Breast epithelium (tissue), 3 donors: Measurements from ENCODE around the gene SNX14.

Experiments
- POLR2A ChIP-seq: fragments of 450-650 bp; IDR thresholded peaks from one replicate; pipeline ENCODE4 v1.6.1; 2016; ENCODE audit warnings: antibody characterized with exemption, mild to moderate bottlenecking, moderate library complexity
- TF ChIP-seq, protein P1 (sequence below), 3 donors: fragments of 450-650 bp; IDR thresholded peaks; one replicate each; pipeline ENCODE4 v1.5.1; 2016 to 2017; ENCODE audit warnings: antibody characterized with exemption in 3 of 3, mild to moderate bottlenecking in 3 of 3, moderate library complexity in 3 of 3

- TF ChIP-seq POLR2A = no peak
- TF ChIP-seq, protein P1, sequence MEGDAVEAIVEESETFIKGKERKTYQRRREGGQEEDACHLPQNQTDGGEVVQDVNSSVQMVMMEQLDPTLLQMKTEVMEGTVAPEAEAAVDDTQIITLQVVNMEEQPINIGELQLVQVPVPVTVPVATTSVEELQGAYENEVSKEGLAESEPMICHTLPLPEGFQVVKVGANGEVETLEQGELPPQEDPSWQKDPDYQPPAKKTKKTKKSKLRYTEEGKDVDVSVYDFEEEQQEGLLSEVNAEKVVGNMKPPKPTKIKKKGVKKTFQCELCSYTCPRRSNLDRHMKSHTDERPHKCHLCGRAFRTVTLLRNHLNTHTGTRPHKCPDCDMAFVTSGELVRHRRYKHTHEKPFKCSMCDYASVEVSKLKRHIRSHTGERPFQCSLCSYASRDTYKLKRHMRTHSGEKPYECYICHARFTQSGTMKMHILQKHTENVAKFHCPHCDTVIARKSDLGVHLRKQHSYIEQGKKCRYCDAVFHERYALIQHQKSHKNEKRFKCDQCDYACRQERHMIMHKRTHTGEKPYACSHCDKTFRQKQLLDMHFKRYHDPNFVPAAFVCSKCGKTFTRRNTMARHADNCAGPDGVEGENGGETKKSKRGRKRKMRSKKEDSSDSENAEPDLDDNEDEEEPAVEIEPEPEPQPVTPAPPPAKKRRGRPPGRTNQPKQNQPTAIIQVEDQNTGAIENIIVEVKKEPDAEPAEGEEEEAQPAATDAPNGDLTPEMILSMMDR (IDR thresholded peaks at IDR 0.05) = no peak
Observed at GRCh38 chr6:85496009-85496579, 97.6 kb downstream of the SNX14 start.
